Measurements from ENCODE around the gene SLC51B.

DNA sequence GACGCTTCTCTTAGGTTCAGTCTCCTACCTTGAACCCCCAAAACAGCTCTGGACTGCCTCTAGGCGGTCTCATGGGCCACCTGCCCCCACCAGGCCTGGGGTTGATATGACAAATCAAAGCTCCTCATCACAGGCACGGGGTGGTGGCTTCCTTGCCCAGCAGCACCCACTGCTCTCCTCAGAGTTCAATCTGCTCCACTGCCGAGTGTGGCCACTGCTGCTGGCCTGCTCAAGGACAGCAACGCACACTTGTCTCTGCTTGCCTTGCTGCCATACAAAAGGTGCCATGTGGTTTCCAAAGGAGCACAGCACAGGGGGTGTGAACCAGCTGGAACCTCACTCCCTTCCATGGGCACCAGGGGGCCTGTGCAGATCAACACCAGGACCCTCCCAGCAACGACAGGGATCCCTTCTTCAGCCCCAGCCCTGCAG is 41.5 kb downstream of the SLC51B start:
- TF ChIP-seq, protein P1, sequence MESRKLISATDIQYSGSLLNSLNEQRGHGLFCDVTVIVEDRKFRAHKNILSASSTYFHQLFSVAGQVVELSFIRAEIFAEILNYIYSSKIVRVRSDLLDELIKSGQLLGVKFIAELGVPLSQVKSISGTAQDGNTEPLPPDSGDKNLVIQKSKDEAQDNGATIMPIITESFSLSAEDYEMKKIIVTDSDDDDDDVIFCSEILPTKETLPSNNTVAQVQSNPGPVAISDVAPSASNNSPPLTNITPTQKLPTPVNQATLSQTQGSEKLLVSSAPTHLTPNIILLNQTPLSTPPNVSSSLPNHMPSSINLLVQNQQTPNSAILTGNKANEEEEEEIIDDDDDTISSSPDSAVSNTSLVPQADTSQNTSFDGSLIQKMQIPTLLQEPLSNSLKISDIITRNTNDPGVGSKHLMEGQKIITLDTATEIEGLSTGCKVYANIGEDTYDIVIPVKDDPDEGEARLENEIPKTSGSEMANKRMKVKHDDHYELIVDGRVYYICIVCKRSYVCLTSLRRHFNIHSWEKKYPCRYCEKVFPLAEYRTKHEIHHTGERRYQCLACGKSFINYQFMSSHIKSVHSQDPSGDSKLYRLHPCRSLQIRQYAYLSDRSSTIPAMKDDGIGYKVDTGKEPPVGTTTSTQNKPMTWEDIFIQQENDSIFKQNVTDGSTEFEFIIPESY (IDR thresholded peaks at IDR 0.05; ENCODE audit: extremely low read depth, insufficient replicate concordance, low read length), result no peak
- no peak for TF ChIP-seq FOSL1 (IDR thresholded peaks at IDR 0.05; ENCODE audit: low read depth)

All from HCT116 (cell line).